ENCODE data around the gene LNX1.

- TF ChIP-seq CTCF (IDR thresholded peaks at IDR 0.05): no peak
- TF ChIP-seq POLR2A (IDR thresholded peaks at IDR 0.05): no peak
Observed at GRCh38 chr4:53605783-53606182, 14.5 kb upstream of the LNX1 start.
